Mesenchymal stem cell (in vitro differentiated cells and primary cell): ENCODE results near the gene CSF1R.

ENCODE experiments used
- DNase-seq: peaks from one replicate; pipeline ENCODE4 v3.0.0-alpha.2; 2013
- H2AFZ ChIP-seq: one replicate; pipeline ENCODE4 v1.6.1; 2013; ENCODE audit warnings: low read depth, mild to moderate bottlenecking, control low read depth, inconsistent platforms, low read length, moderate library complexity
- H2AK5ac ChIP-seq: 2 replicates; pipeline ENCODE4 v1.6.1; 2013; ENCODE audit warnings: low read length, moderate library complexity, mild to moderate bottlenecking, inconsistent platforms; ENCODE audit not compliant: severe bottlenecking
- H2BK120ac ChIP-seq: one replicate; pipeline ENCODE4 v1.6.1; 2013; ENCODE audit warnings: low read depth, mild to moderate bottlenecking, inconsistent platforms, low read length, moderate library complexity
- H2BK12ac ChIP-seq, 2 experiments: one replicate each; pipeline ENCODE4 v1.6.1; 2013; ENCODE audit warnings: inconsistent platforms in 2 of 2, low read length in 2 of 2, mild to moderate bottlenecking in 2 of 2, moderate library complexity in 2 of 2, control low read depth in 1 of 2
- H2BK15ac ChIP-seq: one replicate; pipeline ENCODE4 v1.6.1; 2013; ENCODE audit warnings: mild to moderate bottlenecking, low read depth, inconsistent platforms; ENCODE audit not compliant: poor library complexity, severe bottlenecking
- H2BK5ac ChIP-seq: 2 replicates; pipeline ENCODE4 v1.6.1; 2013; ENCODE audit warnings: low read depth, mild to moderate bottlenecking, low read length, control low read depth, inconsistent platforms; ENCODE audit not compliant: poor library complexity, severe bottlenecking
- H3K14ac ChIP-seq, 2 experiments: one replicate each; pipeline ENCODE4 v1.6.1; 2013; ENCODE audit warnings: inconsistent platforms in 2 of 2, low read length in 2 of 2, control low read depth in 1 of 2, mild to moderate bottlenecking in 1 of 2, moderate library complexity in 1 of 2
- H3K18ac ChIP-seq, 2 experiments: one replicate each; pipeline ENCODE4 v1.6.1; 2013; ENCODE audit warnings: inconsistent platforms in 2 of 2, low read length in 2 of 2, control low read depth in 1 of 2, low read depth in 1 of 2, mild to moderate bottlenecking in 1 of 2
- H3K23ac ChIP-seq, 2 experiments: one replicate each; pipeline ENCODE4 v1.6.1; 2013; ENCODE audit warnings: inconsistent platforms in 2 of 2, low read length in 2 of 2, mild to moderate bottlenecking in 2 of 2, moderate library complexity in 2 of 2, control low read depth in 1 of 2
- H3K27ac ChIP-seq: 2 replicates; pipeline ENCODE4 v1.5.1; 2013; ENCODE audit warnings: mild to moderate bottlenecking, moderate library complexity, low read length, control low read depth, inconsistent platforms; ENCODE audit not compliant: poor library complexity, severe bottlenecking
- H3K27me3 ChIP-seq, 2 experiments: 2 replicates each; pipeline versions ENCODE4 v1.6.1 to v1.7.0; 2013; ENCODE audit warnings: low read length in 2 of 2, mild to moderate bottlenecking in 2 of 2, moderate library complexity in 2 of 2, control low read depth in 1 of 2, inconsistent platforms in 1 of 2; ENCODE audit not compliant: control insufficient read depth in 1 of 2, insufficient read depth in 1 of 2
- H3K36me3 ChIP-seq, 2 experiments: 2 replicates each; pipeline versions ENCODE4 v1.6.1 to v1.7.0; 2013; ENCODE audit warnings: low read length in 2 of 2, control low read depth in 1 of 2, inconsistent platforms in 1 of 2, low read depth in 1 of 2, mild to moderate bottlenecking in 1 of 2; ENCODE audit not compliant: insufficient read depth in 2 of 2, control insufficient read depth in 1 of 2
- H3K4ac ChIP-seq, 2 experiments: one replicate each; pipeline ENCODE4 v1.6.1; 2013; ENCODE audit warnings: inconsistent platforms in 2 of 2, low read length in 2 of 2, mild to moderate bottlenecking in 2 of 2, moderate library complexity in 2 of 2, control low read depth in 1 of 2, low read depth in 1 of 2
- H3K4me1 ChIP-seq: 2 replicates; pipeline ENCODE4 v1.6.1; 2013; ENCODE audit warnings: low read depth, low read length, control low read depth; ENCODE audit not compliant: control insufficient read depth, insufficient read depth
- H3K4me2 ChIP-seq: 2 replicates; pipeline ENCODE4 v1.6.1; 2013; ENCODE audit warnings: low read length, mild to moderate bottlenecking, inconsistent platforms; ENCODE audit not compliant: poor library complexity, severe bottlenecking
- H3K4me3 ChIP-seq, 2 experiments: 2 replicates each; pipeline versions ENCODE4 v1.5.1 to v1.7.0; 2013; ENCODE audit warnings: low read length in 2 of 2, mild to moderate bottlenecking in 2 of 2, control low read depth in 1 of 2, low read depth in 1 of 2; ENCODE audit not compliant: insufficient read depth in 1 of 2
- H3K79me1 ChIP-seq: replicated peaks from 2 replicates; pipeline ENCODE4 v1.6.1; 2013; ENCODE audit warnings: mild to moderate bottlenecking, control low read depth, low read length, inconsistent platforms; ENCODE audit not compliant: poor library complexity, severe bottlenecking
- H3K9ac ChIP-seq: 2 replicates; pipeline ENCODE4 v1.7.0; 2013; ENCODE audit warnings: mild to moderate bottlenecking, low read length, moderate library complexity
- H3K9me3 ChIP-seq: 2 replicates; pipeline ENCODE4 v1.7.0; 2013; ENCODE audit warnings: mild to moderate bottlenecking, low read length; ENCODE audit not compliant: control insufficient read depth
- H4K8ac ChIP-seq: one replicate; pipeline ENCODE4 v1.6.1; 2013; ENCODE audit warnings: inconsistent platforms, mild to moderate bottlenecking, low read length, moderate library complexity
- H4K91ac ChIP-seq: one replicate; pipeline ENCODE4 v1.6.1; 2013; ENCODE audit warnings: mild to moderate bottlenecking, low read length, inconsistent platforms
- WGBS: methylation state at CpG from one replicate; pipeline ENCODE4 v1.1.7; 2013; ENCODE audit warnings: mixed read lengths; 5-methylcytosine and 5-hydroxymethylcytosine counted together

Gene CSF1R

GRCh38 chr5:150036513-150036912, 49.8 kb downstream of the CSF1R start:
- peak; percentile 98 for DNase-seq
- H3K23ac ChIP-seq = no peak overlapping the region
- no peak overlapping the region for H2BK120ac ChIP-seq
- H3K4me3 ChIP-seq = peak overlapping the region in 1 of 2 experiments; percentile 33
- peak overlapping the region in 1 of 2 experiments; percentile 40 for H3K18ac ChIP-seq
- H3K79me1 ChIP-seq = peaks cover 19% of the 10 kb centered on the region
- H2BK15ac ChIP-seq = no peak overlapping the region
- no peak overlapping the region for H3K4me2 ChIP-seq
- no peaks in the 10 kb centered on the region for H3K9me3 ChIP-seq
- H3K4me1 ChIP-seq = peaks cover 5% of the 10 kb centered on the region
- no peaks in the 10 kb centered on the region for H3K27me3 ChIP-seq
- peaks cover 33 to 88% of the 10 kb centered on the region in 2 experiments for H3K36me3 ChIP-seq
- H3K4ac ChIP-seq = no peak overlapping the region
- H4K8ac ChIP-seq = no peak overlapping the region
- H3K14ac ChIP-seq = no peak overlapping the region
- 2% methylated on average over 9 of the region's 9 CpGs for WGBS
- no peak overlapping the region for H2AFZ ChIP-seq
- H3K9ac ChIP-seq = peak overlapping the region; percentile 71
- H3K27ac ChIP-seq = peak overlapping the region; percentile 89
- no peak overlapping the region for H2BK12ac ChIP-seq
- H2BK5ac ChIP-seq = no peak overlapping the region
- H4K91ac ChIP-seq = no peak overlapping the region
- no peak overlapping the region for H2AK5ac ChIP-seq

GRCh38 chr5:150035139-150035895, 51.0 kb downstream of the CSF1R start:
- peaks cover 19% of the 10 kb centered on the region for H3K79me1 ChIP-seq
- H3K4me1 ChIP-seq = peaks cover 5% of the 10 kb centered on the region
- H3K14ac ChIP-seq = no peak overlapping the region
- no peak overlapping the region for H4K91ac ChIP-seq
- no peak overlapping the region for H3K9ac ChIP-seq
- peak overlapping the region in 1 of 2 experiments; percentile 45 for H2BK12ac ChIP-seq
- H2AFZ ChIP-seq = no peak overlapping the region
- H3K4ac ChIP-seq = peak overlapping the region in 1 of 2 experiments; percentile 72
- H2BK15ac ChIP-seq = no peak overlapping the region
- H3K36me3 ChIP-seq = peaks cover 27 to 88% of the 10 kb centered on the region in 2 experiments
- no peak for DNase-seq
- H3K9me3 ChIP-seq = no peaks in the 10 kb centered on the region
- H3K27me3 ChIP-seq = no peaks in the 10 kb centered on the region
- 78% methylated on average over 5 of the region's 7 CpGs for WGBS
- H4K8ac ChIP-seq = peak overlapping the region; percentile 30
- H2BK5ac ChIP-seq = peak overlapping the region; percentile 34
- no peak overlapping the region for H3K18ac ChIP-seq
- no peak overlapping the region for H3K4me2 ChIP-seq
- H3K23ac ChIP-seq = no peak overlapping the region
- H3K27ac ChIP-seq = peak overlapping the region; percentile 78
- no peak overlapping the region for H3K4me3 ChIP-seq
- no peak overlapping the region for H2BK120ac ChIP-seq
- H2AK5ac ChIP-seq = peak overlapping the region; percentile 98

DNA sequence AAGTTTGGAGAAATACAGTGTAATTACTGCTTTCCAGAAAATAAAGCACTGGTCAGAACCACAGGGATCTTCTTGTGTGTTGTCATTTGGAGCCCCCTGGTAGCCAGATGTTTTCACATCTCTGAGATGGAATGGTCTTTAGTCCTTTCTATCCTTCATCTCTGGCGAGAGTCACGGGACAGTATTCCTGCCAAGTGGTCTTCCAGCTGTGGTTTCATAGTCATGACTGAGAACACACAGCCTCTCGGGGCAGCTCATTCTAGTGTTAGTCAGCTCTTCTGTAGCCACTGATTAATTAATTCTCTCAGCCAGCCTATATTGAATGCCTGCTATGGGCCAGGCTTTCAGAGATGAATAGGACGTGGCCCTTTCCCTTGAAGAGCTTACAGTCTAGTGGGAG, 51.7 kb downstream of the CSF1R start:
- H3K4me2 ChIP-seq = no peak overlapping the region
- H2AK5ac ChIP-seq = no peak overlapping the region
- H3K36me3 ChIP-seq = peaks cover 27 to 88% of the 10 kb centered on the region in 2 experiments
- H3K18ac ChIP-seq = no peak overlapping the region
- no peak overlapping the region for H4K91ac ChIP-seq
- H3K79me1 ChIP-seq = peaks cover 15% of the 10 kb centered on the region
- 68% methylated on average over 4 of the region's 4 CpGs for WGBS
- no peaks in the 10 kb centered on the region for H3K9me3 ChIP-seq
- H4K8ac ChIP-seq = no peak overlapping the region
- peak overlapping the region; percentile 78 for H3K27ac ChIP-seq
- DNase-seq = peak; percentile 47
- no peak overlapping the region for H3K4me3 ChIP-seq
- no peak overlapping the region for H2BK5ac ChIP-seq
- H2BK12ac ChIP-seq = no peak overlapping the region
- no peak overlapping the region for H2BK15ac ChIP-seq
- H3K9ac ChIP-seq = peak overlapping the region; percentile 41
- no peak overlapping the region for H3K4ac ChIP-seq
- H3K27me3 ChIP-seq = no peaks in the 10 kb centered on the region
- H3K4me1 ChIP-seq = peaks cover 5% of the 10 kb centered on the region
- no peak overlapping the region for H2AFZ ChIP-seq
- no peak overlapping the region for H3K23ac ChIP-seq
- no peak overlapping the region for H2BK120ac ChIP-seq
- H3K14ac ChIP-seq = no peak overlapping the region

DNA sequence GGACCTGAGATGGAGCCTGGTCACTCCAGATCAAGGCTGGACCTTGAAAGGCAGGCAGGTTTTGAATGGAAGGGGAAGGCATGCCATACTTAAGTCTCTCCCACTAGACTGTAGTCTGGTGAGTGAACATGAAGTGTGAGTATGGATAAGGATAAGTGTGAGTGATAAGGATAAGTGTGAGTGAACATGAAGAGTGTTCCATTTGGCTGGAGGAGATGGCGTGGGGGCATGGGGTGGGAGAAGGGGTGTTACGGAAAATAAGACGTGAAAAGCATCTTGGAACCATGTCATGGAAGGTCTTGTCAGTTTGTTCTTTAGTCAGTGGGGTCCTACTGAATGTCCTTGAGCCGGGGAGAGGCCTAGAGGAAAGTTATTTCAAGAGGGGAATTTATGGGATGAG, 53.0 kb downstream of the CSF1R start:
- Histone ChIP-seq H2BK120ac (no peak overlapping the region), H3K4me1 (peaks cover 5% of the 10 kb centered on the region), H3K79me1 (peaks cover 10% of the 10 kb centered on the region), H3K9ac (no peak overlapping the region), H3K4me3 (no peak overlapping the region), H3K4me2 (no peak overlapping the region), H2BK15ac (no peak overlapping the region), H3K23ac (no peak overlapping the region), H2BK5ac (no peak overlapping the region), H3K9me3 (no peaks in the 10 kb centered on the region), H3K27ac (no peak overlapping the region), H3K36me3 (peaks cover 27 to 90% of the 10 kb centered on the region in 2 experiments), H4K8ac (no peak overlapping the region), H3K18ac (no peak overlapping the region), H3K14ac (no peak overlapping the region), H2AK5ac (no peak overlapping the region), H4K91ac (no peak overlapping the region), H2BK12ac (no peak overlapping the region), H3K4ac (no peak overlapping the region), H2AFZ (no peak overlapping the region), H3K27me3 (no peaks in the 10 kb centered on the region)
- DNase-seq = no peak
- 97% methylated on average over 4 of the region's 4 CpGs for WGBS
